AG09309 (cell line): ENCODE results near the gene S100A1.
"Not testable (repeated sequence)": the region's sequence is repeated elsewhere in the genome, so short reads cannot be mapped to it uniquely, and the experiment has no call there.

Experiments
- DNase-seq: peaks from one replicate; pipeline ENCODE4 v3.0.0-alpha.2; 2010; ENCODE audit warnings: low read depth
- H3K4me3 ChIP-seq: 2 replicates; pipeline ENCODE4 v1.5.1; 2011; ENCODE audit warnings: mild to moderate bottlenecking, low read depth, low read length, moderate library complexity; ENCODE audit not compliant: control insufficient read depth
- CTCF ChIP-seq: IDR thresholded peaks from 2 replicates; pipeline ENCODE4 v1.5.1; 2011; ENCODE audit warnings: mild to moderate bottlenecking, low read depth, low read length, inconsistent platforms; ENCODE audit not compliant: insufficient read depth, control insufficient read depth; ENCODE audit errors: missing control alignments

The S100A1 gene

GRCh38 chr1:153633754-153634665, 5.8 kb downstream of the S100A1 start, which contains the start of gene CHTOP:
TSS of gene CHTOP (plus strand) at chr1:153634066. CDS start at chr1:153636589, 2,523 bp downstream.
- peak within 1 kb of the TSS; percentile 89 for H3K4me3 ChIP-seq
- TF ChIP-seq CTCF = no peak
- peak; percentile 95 for DNase-seq

- no peak overlapping the region for H3K4me3 ChIP-seq
- no peak for DNase-seq
- no peak for TF ChIP-seq CTCF
Measured at GRCh38 chr1:153635872-153636271, 7.6 kb downstream of the S100A1 start.

GRCh38 chr1:153636312-153636711, 8.1 kb downstream of the S100A1 start:
- H3K4me3 ChIP-seq = no peak overlapping the region
- DNase-seq = no peak
- no peak for TF ChIP-seq CTCF

- DNase-seq = no peak
- no peak for TF ChIP-seq CTCF
- H3K4me3 ChIP-seq = no peak overlapping the region
Measured at GRCh38 chr1:153638261-153638660, 10.0 kb downstream of the S100A1 start.

GRCh38 chr1:153639280-153639679, 11.0 kb downstream of the S100A1 start:
- no peak for TF ChIP-seq CTCF
- H3K4me3 ChIP-seq = no peak overlapping the region
- DNase-seq = no peak

GRCh38 chr1:153640213-153640612, 12.0 kb downstream of the S100A1 start:
- not testable (repeated sequence) for DNase-seq, H3K4me3 ChIP-seq

- TF ChIP-seq CTCF = no peak
- H3K4me3 ChIP-seq = no peak overlapping the region
Measured at GRCh38 chr1:153640861-153641260, 12.6 kb downstream of the S100A1 start.

More at GRCh38 chr1:153640861-153641260, 12.6 kb downstream of the S100A1 start:
- no peak for DNase-seq
